ENCODE results near the gene ZNF619.
"Not testable (repeated sequence)": the region's sequence is repeated elsewhere in the genome, so short reads cannot be mapped to it uniquely, and the experiment has no call there.

ZNF619 gene

GRCh38 chr3:40452876-40453730 is 23.8 kb upstream of the ZNF619 start:
- H4K20me1 ChIP-seq: peaks cover 0 to 9% (median 6%) of the 10 kb centered on the region in 11 experiments; a peak in 14 of 22 replicates
- no peak for TF ChIP-seq Cebpa-rat (IDR thresholded peaks at IDR 0.05)
- peaks cover 2 to 5% (median 5%) of the 10 kb centered on the region in 11 experiments; a peak in 18 of 22 replicates for H3K36me3 ChIP-seq
- peaks cover 21 to 34% (median 30%) of the 10 kb centered on the region in 10 experiments for H3K4me1 ChIP-seq
- peak overlapping the region; percentile 77 to 95 (median 89) for H3K4me2 ChIP-seq
- no peaks in the 10 kb centered on the region for H3K27me3 ChIP-seq
- H3K9me3 ChIP-seq (replicated peaks in 1 of 11): no peaks in the 10 kb centered on the region
- peak overlapping the region; percentile 60 to 74 (median 71) for H3K4me3 ChIP-seq
- peak overlapping the region; percentile 73 to 86 (median 81) for H3K27ac ChIP-seq
- peak overlapping the region; percentile 78 to 86 (median 82) for H3K9ac ChIP-seq

GRCh38 chr3:40453933-40454332 is 23.0 kb upstream of the ZNF619 start:
- H4K20me1 ChIP-seq: peaks cover 7 to 17% (median 14%) of the 10 kb centered on the region in 11 experiments; a peak in 21 of 22 replicates
- peak overlapping the region; percentile 77 to 95 (median 89) for H3K4me2 ChIP-seq
- peak overlapping the region; percentile 78 to 86 (median 82) for H3K9ac ChIP-seq
- no peaks in the 10 kb centered on the region for H3K9me3 ChIP-seq (replicated peaks in 1 of 11)
- no peaks in the 10 kb centered on the region for H3K27me3 ChIP-seq
- no peak for TF ChIP-seq Cebpa-rat (IDR thresholded peaks at IDR 0.05)
- H3K27ac ChIP-seq: peak overlapping the region in 10 of 11 experiments; percentile 56 to 83 (median 72); a peak in 17 of 22 replicates
- peaks cover 10 to 14% (median 13%) of the 10 kb centered on the region in 11 experiments for H3K36me3 ChIP-seq
- peak overlapping the region; percentile 60 to 74 (median 71) for H3K4me3 ChIP-seq
- peaks cover 29 to 42% (median 38%) of the 10 kb centered on the region in 10 experiments for H3K4me1 ChIP-seq

- H3K9ac ChIP-seq: no peak overlapping the region
- H3K4me1 ChIP-seq: peaks cover 43 to 54% (median 47%) of the 10 kb centered on the region in 10 experiments
- H4K20me1 ChIP-seq: peaks cover 19 to 31% (median 28%) of the 10 kb centered on the region in 11 experiments; a peak in 21 of 22 replicates
- no peak for TF ChIP-seq Cebpa-rat (IDR thresholded peaks at IDR 0.05)
- H3K9me3 ChIP-seq (replicated peaks in 1 of 11): no peaks in the 10 kb centered on the region
- H3K4me2 ChIP-seq: no peak overlapping the region
- peaks cover 24 to 28% (median 27%) of the 10 kb centered on the region in 11 experiments for H3K36me3 ChIP-seq
- H3K27me3 ChIP-seq: no peaks in the 10 kb centered on the region
- no peak overlapping the region for H3K27ac ChIP-seq
- no peak overlapping the region for H3K4me3 ChIP-seq
Measured at GRCh38 chr3:40455328-40455727, 21.6 kb upstream of the ZNF619 start.

GRCh38 chr3:40456279-40456939 is 20.5 kb upstream of the ZNF619 start:
- peak overlapping the region; percentile 75 to 89 (median 83) for H3K4me2 ChIP-seq
- H3K4me1 ChIP-seq: peaks cover 44 to 62% (median 57%) of the 10 kb centered on the region in 10 experiments
- H3K27me3 ChIP-seq: no peaks in the 10 kb centered on the region
- peak overlapping the region; percentile 67 to 97 (median 92) for H3K4me3 ChIP-seq
- H3K36me3 ChIP-seq: peaks cover 33 to 39% (median 38%) of the 10 kb centered on the region in 11 experiments
- peaks cover 25 to 42% (median 39%) of the 10 kb centered on the region in 11 experiments; a peak in 21 of 22 replicates for H4K20me1 ChIP-seq
- peak overlapping the region; percentile 86 to 99 (median 97) for H3K27ac ChIP-seq
- H3K9me3 ChIP-seq (replicated peaks in 1 of 11): no peaks in the 10 kb centered on the region
- H3K9ac ChIP-seq: peak overlapping the region; percentile 89 to 100 (median 98)
- no peak for TF ChIP-seq Cebpa-rat (IDR thresholded peaks at IDR 0.05)

GRCh38 chr3:40456940-40457823 is 19.7 kb upstream of the ZNF619 start, which contains the start of gene RPL14:
Gene RPL14, plus strand, starts transcription at chr3:40457339. Its CDS starts 133 bp downstream, at chr3:40457472.
- Histone ChIP-seq H3K36me3 (peaks cover 40 to 46% (median 45%) of the 10 kb centered on the region in 11 experiments), H3K27ac (peak within 1 kb of the TSS; percentile 86 to 99 (median 97)), H4K20me1 (peaks cover 25 to 50% (median 47%) of the 10 kb centered on the region in 11 experiments; a peak in 21 of 22 replicates), H3K9ac (peak within 1 kb of the TSS; percentile 89 to 100 (median 98)), H3K4me1 (peaks cover 36 to 59% (median 52%) of the 10 kb centered on the region in 10 experiments), H3K4me3 (peak within 1 kb of the TSS; percentile 67 to 97 (median 92)), H3K27me3 (no peaks in the 10 kb centered on the region), H3K9me3 (replicated peaks in 1 of 11) (no peaks in the 10 kb centered on the region), H3K4me2 (peak within 1 kb of the TSS; percentile 79 to 96 (median 89))
- TF ChIP-seq Cebpa-rat (IDR thresholded peaks at IDR 0.05): no peak

- Histone ChIP-seq H3K27ac (peak overlapping the region in 10 of 11 experiments; percentile 90 to 99 (median 97); a peak in 18 of 22 replicates), H3K4me1 (peaks cover 31 to 58% (median 52%) of the 10 kb centered on the region in 10 experiments), H3K4me2 (peak overlapping the region; percentile 79 to 96 (median 89)), H3K4me3 (peak overlapping the region; percentile 67 to 97 (median 92)), H3K9ac (peak overlapping the region; percentile 89 to 100 (median 98)), H3K9me3 (replicated peaks in 1 of 11) (no peaks in the 10 kb centered on the region), H4K20me1 (peaks cover 25 to 63% (median 60%) of the 10 kb centered on the region in 11 experiments; a peak in 21 of 22 replicates), H3K36me3 (peaks cover 53 to 59% (median 58%) of the 10 kb centered on the region in 11 experiments), H3K27me3 (no peaks in the 10 kb centered on the region)
- TF ChIP-seq Cebpa-rat (IDR thresholded peaks at IDR 0.05): no peak
Measured at GRCh38 chr3:40458473-40458872, 18.4 kb upstream of the ZNF619 start.

GRCh38 chr3:40460481-40460880 is 16.4 kb upstream of the ZNF619 start:
- H3K27ac ChIP-seq: peak overlapping the region in 1 of 11 experiments; percentile 12; a peak in 1 of 22 replicates
- H3K36me3 ChIP-seq: peaks cover 73 to 79% (median 78%) of the 10 kb centered on the region in 11 experiments
- not testable (repeated sequence) for H3K9me3 ChIP-seq (replicated peaks in 1 of 11); H3K27me3 ChIP-seq
- TF ChIP-seq Cebpa-rat (IDR thresholded peaks at IDR 0.05): peak in 2 of 11 experiments; percentile 30 to 68; a peak in 3 of 22 replicates
- peak overlapping the region in 9 of 11 experiments; percentile 2 to 94 (median 81); a peak in 16 of 22 replicates for H3K4me2 ChIP-seq
- H4K20me1 ChIP-seq: peaks cover 25 to 83% (median 73%) of the 10 kb centered on the region in 11 experiments; a peak in 21 of 22 replicates
- peak overlapping the region in 2 of 10 experiments; percentile 15 to 97; a peak in 1 of 20 replicates for H3K4me3 ChIP-seq
- peaks cover 21 to 57% (median 48%) of the 10 kb centered on the region in 10 experiments for H3K4me1 ChIP-seq
- H3K9ac ChIP-seq: peak overlapping the region in 7 of 11 experiments; percentile 3 to 53 (median 7); a peak in 5 of 22 replicates

Data from BLaER1 treated with 17β-estradiol and CSF1 and Interleukin-3, amounts not matched to agents 10 nM and 100 nM (cell line).